HEK293T (cell line): ENCODE data around the gene PFKL.

ENCODE experiments used
- ARNT ChIP-seq: fragments of 450-650 bp; IDR thresholded peaks from 2 replicates; pipeline ENCODE4 v1.6.1; 2017; ENCODE audit warnings: mild to moderate bottlenecking
- BHLHE40 ChIP-seq: fragments of 450-650 bp; IDR thresholded peaks from 2 replicates; pipeline ENCODE4 v1.6.1; 2016; ENCODE audit warnings: mild to moderate bottlenecking, moderate library complexity, borderline replicate concordance
- ELF4 ChIP-seq: fragments of 450-650 bp; IDR thresholded peaks from 2 replicates; pipeline ENCODE4 v1.6.1; 2017; ENCODE audit warnings: antibody characterized with exemption
- FOXA1 ChIP-seq: fragments of 450-650 bp; IDR thresholded peaks from 2 replicates; pipeline ENCODE4 v1.6.1; 2016; ENCODE audit warnings: mild to moderate bottlenecking
- HDGF ChIP-seq: fragments of 450-650 bp; IDR thresholded peaks from 2 replicates; pipeline ENCODE4 v1.6.1; 2017; ENCODE audit warnings: antibody characterized with exemption, borderline replicate concordance
- PKNOX1 ChIP-seq: fragments of 450-650 bp; IDR thresholded peaks from 2 replicates; pipeline ENCODE4 v1.6.1; 2016
- SP1 ChIP-seq: fragments of 450-650 bp; IDR thresholded peaks from 2 replicates; pipeline ENCODE4 v1.6.1; 2017
- SUZ12 ChIP-seq: fragments of 450-650 bp; IDR thresholded peaks from 2 replicates; pipeline ENCODE4 v1.6.1; 2016; ENCODE audit warnings: mild to moderate bottlenecking
- TARDBP ChIP-seq: fragments of 450-650 bp; IDR thresholded peaks from 2 replicates; pipeline ENCODE4 v1.6.1; 2016
- ZNF384 ChIP-seq: fragments of 450-650 bp; IDR thresholded peaks from 2 replicates; pipeline ENCODE4 v1.6.1; 2016

DNA sequence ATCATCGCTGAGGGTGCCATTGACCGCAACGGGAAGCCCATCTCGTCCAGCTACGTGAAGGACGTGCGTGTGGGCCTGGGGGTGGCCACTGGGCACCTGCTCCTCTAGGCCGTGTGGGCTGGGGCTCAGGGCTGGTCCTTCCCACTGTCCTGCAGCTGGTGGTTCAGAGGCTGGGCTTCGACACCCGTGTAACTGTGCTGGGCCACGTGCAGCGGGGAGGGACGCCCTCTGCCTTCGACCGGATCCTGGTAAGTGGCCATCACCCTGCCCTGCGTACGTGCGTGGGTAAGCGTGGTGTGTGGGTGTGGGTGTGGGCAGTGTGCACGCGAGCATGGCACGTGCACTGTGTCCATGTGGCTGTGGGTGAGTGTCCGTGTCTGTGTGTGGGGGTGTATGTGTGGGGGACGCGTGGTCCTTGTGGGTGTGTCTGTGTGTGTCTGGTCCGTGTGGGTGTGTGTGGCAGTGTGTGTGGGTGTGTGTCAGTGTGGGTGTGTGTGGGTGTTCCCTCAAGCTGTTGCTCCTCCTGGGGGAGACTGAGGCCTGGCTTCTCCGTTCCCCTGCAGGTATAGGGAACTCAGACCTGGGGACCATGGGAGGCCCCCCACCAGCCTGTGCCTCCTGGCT lies 16.5 kb downstream of the PFKL start:
- TF ChIP-seq FOXA1 (no peak), ARNT (no peak), SUZ12 (no peak), ZNF384 (no peak), HDGF (no peak), SP1 (no peak), BHLHE40 (no peak), PKNOX1 (no peak), TARDBP (no peak), ELF4 (no peak)
